NT2/D1 (cell line): ENCODE data around the gene DCTN3.

ENCODE experiments used
- SUZ12 ChIP-seq: IDR thresholded peaks from 2 replicates; pipeline ENCODE4 v1.6.1; 2011; ENCODE audit not compliant: insufficient read length, insufficient read depth; ENCODE audit errors: extremely low read depth
- YY1 ChIP-seq: IDR thresholded peaks from 2 replicates; pipeline ENCODE4 v1.6.1; 2011; ENCODE audit not compliant: insufficient read length, insufficient read depth
- ZNF274 ChIP-seq: IDR thresholded peaks from 2 replicates; pipeline ENCODE4 v1.6.1; 2011; ENCODE audit warnings: mild to moderate bottlenecking, low read depth, low read length

DNA sequence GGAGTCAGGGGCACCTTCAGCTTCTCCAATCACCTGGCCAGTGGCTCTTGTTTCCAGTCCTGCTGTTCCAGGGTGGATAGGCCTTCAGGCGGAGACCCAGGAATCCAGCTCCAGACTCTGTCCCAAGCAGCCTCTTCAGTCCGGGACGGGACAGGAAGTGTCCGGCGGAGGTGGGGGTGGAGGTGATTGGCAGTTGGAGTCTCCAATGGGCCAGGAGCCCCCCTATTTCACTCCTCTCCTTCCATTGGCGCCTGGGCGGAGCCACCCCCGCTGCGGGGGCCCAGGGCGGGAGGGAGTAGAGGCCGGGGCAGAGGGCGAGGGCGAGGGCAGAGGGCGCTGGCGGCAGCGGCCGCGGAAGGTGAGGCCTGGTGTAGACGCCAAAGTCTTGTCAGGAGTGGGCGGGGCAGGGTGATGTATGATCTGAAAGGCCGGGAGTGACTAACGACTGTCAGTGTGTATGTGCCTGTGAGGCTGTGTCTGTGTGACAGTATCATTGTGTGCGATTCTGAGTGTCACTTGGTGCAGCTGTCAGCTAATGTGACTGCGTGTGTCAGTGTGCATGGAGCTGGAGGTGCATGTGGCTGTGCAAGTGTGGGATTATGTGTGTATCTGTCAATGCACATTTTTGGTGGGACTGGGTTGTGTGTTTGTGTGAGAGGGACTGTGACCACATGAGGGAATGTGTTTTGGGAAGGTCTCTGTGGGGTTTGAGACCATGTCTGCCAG, 31.7 kb upstream of the DCTN3 start, which contains the start of gene IL11RA:
- TF ChIP-seq YY1, result no peak
- no peak for TF ChIP-seq ZNF274
- TF ChIP-seq SUZ12, result no peak
